ENCODE results near the gene CERS5.

Gene CERS5

DNA sequence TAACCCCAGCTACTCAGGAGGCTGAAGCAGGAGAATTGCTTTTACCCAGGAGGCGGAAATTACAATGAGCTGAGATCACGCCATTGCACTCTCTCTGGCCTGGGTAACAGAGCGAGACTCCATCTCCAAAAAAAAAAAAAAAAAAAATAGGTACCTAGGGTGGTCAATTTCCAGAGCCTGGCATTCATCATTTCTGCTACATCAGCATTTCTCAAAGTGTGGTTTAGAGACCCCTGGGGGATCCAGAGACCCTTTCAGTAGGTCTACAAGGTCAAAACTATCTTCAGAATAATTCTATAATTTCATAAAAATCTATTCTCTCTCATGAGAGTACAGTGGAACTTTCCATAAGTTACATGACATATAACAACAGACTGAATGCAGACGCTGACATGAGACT, 19.9 kb downstream of the CERS5 start:
- no peaks in the 10 kb centered on the region for H3K27me3 ChIP-seq (replicated peaks; ENCODE audit: control insufficient read depth, insufficient read depth, low read length)
- H3K36me3 ChIP-seq (ENCODE audit: control insufficient read depth, insufficient read depth, low read length): no peaks in the 10 kb centered on the region; the same call in 1 of the 2 replicates
- TF ChIP-seq, protein P1, sequence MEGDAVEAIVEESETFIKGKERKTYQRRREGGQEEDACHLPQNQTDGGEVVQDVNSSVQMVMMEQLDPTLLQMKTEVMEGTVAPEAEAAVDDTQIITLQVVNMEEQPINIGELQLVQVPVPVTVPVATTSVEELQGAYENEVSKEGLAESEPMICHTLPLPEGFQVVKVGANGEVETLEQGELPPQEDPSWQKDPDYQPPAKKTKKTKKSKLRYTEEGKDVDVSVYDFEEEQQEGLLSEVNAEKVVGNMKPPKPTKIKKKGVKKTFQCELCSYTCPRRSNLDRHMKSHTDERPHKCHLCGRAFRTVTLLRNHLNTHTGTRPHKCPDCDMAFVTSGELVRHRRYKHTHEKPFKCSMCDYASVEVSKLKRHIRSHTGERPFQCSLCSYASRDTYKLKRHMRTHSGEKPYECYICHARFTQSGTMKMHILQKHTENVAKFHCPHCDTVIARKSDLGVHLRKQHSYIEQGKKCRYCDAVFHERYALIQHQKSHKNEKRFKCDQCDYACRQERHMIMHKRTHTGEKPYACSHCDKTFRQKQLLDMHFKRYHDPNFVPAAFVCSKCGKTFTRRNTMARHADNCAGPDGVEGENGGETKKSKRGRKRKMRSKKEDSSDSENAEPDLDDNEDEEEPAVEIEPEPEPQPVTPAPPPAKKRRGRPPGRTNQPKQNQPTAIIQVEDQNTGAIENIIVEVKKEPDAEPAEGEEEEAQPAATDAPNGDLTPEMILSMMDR (IDR thresholded peaks at IDR 0.05; ENCODE audit: insufficient read depth, low read length, poor library complexity, severe bottlenecking): no peak
- DNase-seq (ENCODE audit: extremely low read depth, insufficient read length): no peak
- H3K4me3 ChIP-seq (replicated peaks; ENCODE audit: low read depth, low read length): no peak overlapping the region

GRCh38 chr12:50145439-50145838, 21.7 kb downstream of the CERS5 start:
- TF ChIP-seq, protein P1 (IDR thresholded peaks at IDR 0.05; ENCODE audit: insufficient read depth, low read length, poor library complexity, severe bottlenecking): no peak
- DNase-seq (ENCODE audit: extremely low read depth, insufficient read length): no peak
- no peaks in the 10 kb centered on the region for H3K27me3 ChIP-seq (replicated peaks; ENCODE audit: control insufficient read depth, insufficient read depth, low read length)
- no peak overlapping the region for H3K4me3 ChIP-seq (replicated peaks; ENCODE audit: low read depth, low read length)
- H3K36me3 ChIP-seq (ENCODE audit: control insufficient read depth, insufficient read depth, low read length): no peaks in the 10 kb centered on the region; the same call in none of the 2 replicates

DNA sequence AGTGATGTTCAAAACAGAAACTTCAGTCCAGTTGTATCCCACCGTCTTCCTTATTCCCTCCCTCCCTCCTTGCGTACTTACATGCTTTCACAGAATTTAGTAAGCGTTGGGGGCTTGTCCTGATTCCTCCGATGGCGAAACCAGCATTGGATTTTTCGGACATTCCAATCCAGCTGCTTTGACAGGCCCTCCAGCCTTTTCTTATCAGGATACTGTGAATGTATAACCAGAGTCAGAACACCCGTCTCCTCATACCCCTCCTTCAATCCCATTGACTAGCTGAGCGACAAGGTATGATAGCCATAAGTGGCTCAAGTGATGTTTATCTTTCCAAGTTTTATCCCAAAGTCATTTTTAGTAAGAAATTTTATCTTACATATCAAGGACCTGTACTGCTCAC, 24.2 kb downstream of the CERS5 start:
- H3K36me3 ChIP-seq (ENCODE audit: control insufficient read depth, insufficient read depth, low read length): no peaks in the 10 kb centered on the region; the same call in none of the 2 replicates
- H3K4me3 ChIP-seq (replicated peaks; ENCODE audit: low read depth, low read length): no peak overlapping the region
- TF ChIP-seq, protein P1 (IDR thresholded peaks at IDR 0.05; ENCODE audit: insufficient read depth, low read length, poor library complexity, severe bottlenecking): no peak
- no peak for DNase-seq (ENCODE audit: extremely low read depth, insufficient read length)
- no peaks in the 10 kb centered on the region for H3K27me3 ChIP-seq (replicated peaks; ENCODE audit: control insufficient read depth, insufficient read depth, low read length)

- Histone ChIP-seq H3K36me3 (ENCODE audit: control insufficient read depth, insufficient read depth, low read length) (peaks cover 18% of the 10 kb centered on the region), H3K27me3 (replicated peaks; ENCODE audit: control insufficient read depth, insufficient read depth, low read length) (no peaks in the 10 kb centered on the region), H3K4me3 (replicated peaks; ENCODE audit: low read depth, low read length) (no peak overlapping the region)
- TF ChIP-seq, protein P1 (IDR thresholded peaks at IDR 0.05; ENCODE audit: insufficient read depth, low read length, poor library complexity, severe bottlenecking): peak; percentile 65
- DNase-seq (ENCODE audit: extremely low read depth, insufficient read length): no peak
Observed at GRCh38 chr12:50132505-50133135, 34.5 kb downstream of the CERS5 start.

GRCh38 chr12:50129290-50129689, 37.9 kb downstream of the CERS5 start:
- Histone ChIP-seq H3K27me3 (replicated peaks; ENCODE audit: control insufficient read depth, insufficient read depth, low read length) (no peaks in the 10 kb centered on the region), H3K4me3 (replicated peaks; ENCODE audit: low read depth, low read length) (no peak overlapping the region), H3K36me3 (ENCODE audit: control insufficient read depth, insufficient read depth, low read length) (peaks cover 19% of the 10 kb centered on the region)
- no peak for DNase-seq (ENCODE audit: extremely low read depth, insufficient read length)
- TF ChIP-seq, protein P1 (IDR thresholded peaks at IDR 0.05; ENCODE audit: insufficient read depth, low read length, poor library complexity, severe bottlenecking): no peak

DNA sequence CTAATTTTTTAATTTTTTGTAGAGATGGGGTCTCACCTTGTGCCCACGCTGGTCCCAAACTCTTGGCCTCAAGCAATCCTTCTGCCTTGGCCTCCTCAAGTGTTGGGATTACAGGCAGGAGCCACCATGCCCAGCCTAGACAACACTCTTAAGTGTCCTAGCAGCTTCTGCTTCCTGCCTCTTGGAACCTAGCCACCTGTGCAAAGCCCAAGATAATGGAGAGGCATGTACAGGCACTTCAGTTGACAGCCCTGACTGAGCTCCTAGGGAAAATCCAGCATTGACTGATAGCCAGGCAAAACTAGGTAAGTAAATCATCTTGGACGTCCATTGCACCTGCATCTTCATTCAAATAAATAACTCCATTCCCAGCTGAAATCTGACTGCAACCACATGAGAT, 39.6 kb downstream of the CERS5 start:
- DNase-seq (ENCODE audit: extremely low read depth, insufficient read length): no peak
- Histone ChIP-seq H3K36me3 (ENCODE audit: control insufficient read depth, insufficient read depth, low read length) (peaks cover 15% of the 10 kb centered on the region), H3K4me3 (replicated peaks; ENCODE audit: low read depth, low read length) (no peak overlapping the region), H3K27me3 (replicated peaks; ENCODE audit: control insufficient read depth, insufficient read depth, low read length) (no peaks in the 10 kb centered on the region)
- TF ChIP-seq, protein P1 (IDR thresholded peaks at IDR 0.05; ENCODE audit: insufficient read depth, low read length, poor library complexity, severe bottlenecking): no peak

Data from GM06990 (cell line).